ENCODE measurements around the gene PRF1.
"Not testable (repeated sequence)": the region's sequence is repeated elsewhere in the genome, so short reads cannot be mapped to it uniquely, and the experiment has no call there.

The PRF1 gene

GRCh38 chr10:70594161-70594560 is 8.4 kb downstream of the PRF1 start:
- DNase-seq (ENCODE audit: low read depth in 2 of 3, low spot score in 1 of 3): no peak

- no peak for DNase-seq (ENCODE audit: low read depth in 2 of 3, low spot score in 1 of 3)
These were observed 9.0 kb downstream of the PRF1 start for GRCh38 chr10:70593513-70593890.

GRCh38 chr10:70592746-70593512 is 9.6 kb downstream of the PRF1 start:
- DNase-seq (ENCODE audit: low read depth in 2 of 3, low spot score in 1 of 3): no peak

GRCh38 chr10:70592186-70592735 is 10.3 kb downstream of the PRF1 start:
- no peak for DNase-seq (ENCODE audit: low read depth in 2 of 3, low spot score in 1 of 3)

- DNase-seq (ENCODE audit: low read depth in 2 of 3, low spot score in 1 of 3): no peak
These were observed 11.7 kb downstream of the PRF1 start for GRCh38 chr10:70590655-70591416.

- no peak for DNase-seq (ENCODE audit: low read depth in 2 of 3, low spot score in 1 of 3)
These were observed 12.5 kb downstream of the PRF1 start for GRCh38 chr10:70589762-70590654.

- no peak for DNase-seq (ENCODE audit: low read depth in 2 of 3, low spot score in 1 of 3)
These were observed 13.5 kb downstream of the PRF1 start for GRCh38 chr10:70588859-70589570.

- no peak for DNase-seq (ENCODE audit: low read depth in 2 of 3, low spot score in 1 of 3)
These were observed 14.3 kb downstream of the PRF1 start for GRCh38 chr10:70588255-70588654.

- DNase-seq (ENCODE audit: low read depth in 2 of 3, low spot score in 1 of 3): no peak
These were observed 15.4 kb downstream of the PRF1 start for GRCh38 chr10:70587045-70587658.

- no peak for DNase-seq (ENCODE audit: low read depth in 2 of 3, low spot score in 1 of 3)
These were observed 16.1 kb downstream of the PRF1 start for GRCh38 chr10:70586348-70586930.

GRCh38 chr10:70585578-70586169 is 16.9 kb downstream of the PRF1 start:
- no peak for DNase-seq (ENCODE audit: low read depth in 2 of 3, low spot score in 1 of 3)

- no peak for DNase-seq (ENCODE audit: low read depth in 2 of 3, low spot score in 1 of 3)
These were observed 17.5 kb downstream of the PRF1 start for GRCh38 chr10:70584909-70585544.

GRCh38 chr10:70584366-70584765 is 18.2 kb downstream of the PRF1 start:
- DNase-seq (ENCODE audit: low read depth in 2 of 3, low spot score in 1 of 3): no peak

GRCh38 chr10:70583669-70584037 is 18.9 kb downstream of the PRF1 start:
- no peak for DNase-seq (ENCODE audit: low read depth in 2 of 3, low spot score in 1 of 3)

GRCh38 chr10:70582793-70583668 is 19.5 kb downstream of the PRF1 start:
- no peak for DNase-seq (ENCODE audit: low read depth in 2 of 3, low spot score in 1 of 3)

GRCh38 chr10:70581176-70581575 is 21.4 kb downstream of the PRF1 start:
- DNase-seq (ENCODE audit: low read depth in 2 of 3, low spot score in 1 of 3): not testable (repeated sequence)

GRCh38 chr10:70579234-70580002 is 23.1 kb downstream of the PRF1 start:
- DNase-seq (ENCODE audit: low read depth in 2 of 3, low spot score in 1 of 3): no peak

Measured in stimulated activated CD4-positive, alpha-beta T cell treated with anti-CD3 and anti-CD28 coated beads, Interleukin-12 subunit alpha, Interleukin-12 subunit beta, amount 100 ng/mL, for 48 hours (primary cell).